ENCODE results near the gene ACCS.

The ACCS gene

DNA sequence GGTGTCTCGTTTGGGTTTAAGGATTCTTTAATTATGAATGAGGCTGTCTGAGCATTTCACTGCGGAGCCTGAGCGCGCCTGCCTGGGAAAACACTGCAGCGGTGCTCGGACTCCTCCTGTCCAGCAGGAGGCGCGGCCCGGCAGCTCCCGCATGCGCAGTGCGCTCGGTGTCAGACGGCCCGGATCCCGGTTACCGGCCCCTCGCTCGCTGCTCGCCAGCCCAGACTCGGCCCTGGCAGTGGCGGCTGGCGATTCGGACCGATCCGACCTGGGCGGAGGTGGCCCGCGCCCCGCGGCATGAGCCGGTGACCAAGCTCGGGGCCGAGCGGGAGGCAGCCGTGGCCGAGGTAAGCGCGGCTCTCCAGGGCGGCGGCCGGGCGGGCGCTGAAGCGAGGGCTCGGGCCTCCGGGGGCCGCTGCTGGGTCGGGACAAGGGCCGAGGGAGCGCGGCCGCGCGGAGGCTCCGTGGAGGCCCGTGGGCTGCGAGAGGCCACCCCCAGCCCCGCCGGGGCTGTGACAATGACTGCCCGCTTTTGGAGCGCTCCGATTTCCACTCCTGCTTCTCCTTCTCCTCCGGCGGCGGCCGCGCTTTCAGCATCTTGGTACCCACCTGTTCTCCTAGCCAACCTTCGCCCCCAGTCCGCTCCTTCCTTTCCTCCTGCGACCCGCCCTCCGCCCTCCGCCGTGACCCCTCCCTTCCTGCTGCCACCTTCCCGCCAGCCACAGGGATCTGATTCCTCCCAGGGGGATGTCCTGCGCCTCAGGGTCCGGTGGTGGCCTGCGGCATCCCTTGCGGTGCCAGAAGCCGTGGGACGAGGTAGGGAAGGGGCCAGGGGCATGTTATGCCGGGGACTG lies 29.7 kb downstream of the ACCS start, which contains the start of gene EXT2:
Gene EXT2 (plus strand): TSS at position 173 of the 854 bp plus-strand sequence. CDS start 12,035 bp downstream, outside the sequence.
- peak; percentile 69 for DNase-seq

GRCh38 chr11:44096360-44097185 lies 30.5 kb downstream of the ACCS start:
- no peak for DNase-seq

DNA sequence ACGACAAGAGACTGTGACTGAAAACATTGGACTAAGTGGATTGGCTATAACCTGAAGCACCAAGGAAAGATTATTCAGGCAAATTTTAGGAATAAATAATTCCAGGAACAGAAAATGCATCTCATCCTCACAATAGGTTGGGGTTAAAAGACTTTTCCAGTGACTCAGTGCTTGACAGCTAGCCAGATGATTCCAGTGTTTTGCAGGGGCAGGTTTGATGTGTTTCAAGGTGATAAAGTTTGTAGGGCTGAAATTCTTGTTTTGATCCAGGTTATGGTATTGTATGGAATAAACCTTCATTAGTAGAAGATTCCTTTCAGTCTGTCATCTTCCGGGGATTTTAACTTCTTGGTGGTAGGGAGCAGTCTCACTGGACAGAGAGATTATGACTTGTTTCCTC lies 31.8 kb downstream of the ACCS start:
- DNase-seq, result no peak

GRCh38 chr11:44101098-44101497 lies 35.0 kb downstream of the ACCS start:
- DNase-seq, result no peak

DNA sequence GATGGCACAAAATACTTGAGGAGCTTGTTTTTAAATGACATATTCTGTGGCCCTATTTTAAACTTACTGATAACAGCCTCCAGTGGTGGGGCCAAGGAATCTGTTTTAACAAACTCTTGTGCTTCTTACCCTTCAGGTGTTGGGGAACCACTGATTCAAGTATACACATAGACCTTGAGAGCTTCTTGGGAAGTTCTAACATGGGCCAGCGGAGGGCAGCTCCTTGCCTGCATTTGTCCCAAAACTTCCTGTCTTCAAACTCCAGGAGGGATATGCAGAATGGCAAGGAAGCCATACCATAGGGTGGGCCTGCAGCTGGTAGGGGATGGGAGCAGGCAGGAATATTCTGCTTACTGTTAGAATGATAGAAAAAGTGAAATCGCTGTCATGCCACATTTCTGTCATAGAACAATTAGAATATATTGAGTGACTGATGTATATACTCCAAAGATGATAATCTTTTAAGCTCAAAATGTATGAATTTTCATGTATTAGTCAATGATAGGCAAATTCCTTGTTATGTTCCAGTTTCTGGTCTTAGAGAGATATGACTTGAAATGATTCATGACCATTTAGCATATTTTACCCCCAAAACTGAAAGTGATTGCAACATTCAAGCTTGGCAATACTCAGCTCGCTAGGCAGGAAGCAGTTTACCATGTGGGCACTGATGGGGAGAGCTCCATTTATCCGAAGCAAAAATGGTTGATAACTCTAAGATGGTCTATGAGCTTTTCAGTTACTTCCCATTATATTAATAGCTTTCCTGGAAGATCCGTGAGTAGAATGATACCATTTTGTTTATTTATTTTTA lies 38.6 kb downstream of the ACCS start:
- DNase-seq, result no peak

DNA sequence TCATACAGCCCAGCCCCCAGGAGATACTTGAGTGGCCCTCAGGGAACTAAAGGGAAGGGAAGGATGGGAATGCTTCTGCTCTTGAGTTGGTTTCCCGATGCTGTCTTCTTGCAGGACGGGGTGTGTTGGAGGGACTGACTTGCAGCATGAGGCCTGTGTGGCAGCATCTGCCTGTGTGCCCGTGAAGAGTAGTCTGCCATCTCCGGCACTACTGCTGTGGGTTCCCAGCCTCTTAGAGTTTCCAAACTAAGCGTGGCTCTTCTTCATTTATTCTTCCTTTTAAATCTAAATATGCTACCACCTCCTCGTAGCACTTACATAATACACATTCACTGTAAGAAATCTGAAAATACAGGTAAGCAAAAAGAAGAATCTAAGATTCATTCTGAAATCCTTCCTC lies 42.2 kb downstream of the ACCS start:
- DNase-seq, result no peak

DNA sequence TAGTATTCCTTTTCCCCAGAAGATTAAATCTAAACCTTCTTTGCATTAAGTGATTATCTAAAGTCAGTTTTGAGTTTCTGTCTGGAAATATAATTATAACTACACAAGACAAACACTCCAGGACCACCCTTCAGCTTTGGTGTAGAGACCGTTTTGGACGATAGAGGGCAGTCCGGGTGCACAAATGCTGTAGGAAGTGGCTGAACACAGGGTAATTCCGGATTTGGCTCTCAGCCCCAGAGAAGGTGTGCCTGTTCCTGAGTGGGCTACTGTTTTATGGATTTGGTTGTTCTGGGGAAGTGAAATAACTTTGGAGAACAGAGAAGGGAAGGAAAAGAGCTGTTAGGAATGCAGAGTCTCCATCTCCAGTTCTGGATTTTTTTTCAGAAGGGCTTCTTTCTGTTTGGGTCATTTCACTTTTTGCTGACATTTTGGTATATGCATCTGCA lies 44.2 kb downstream of the ACCS start:
- peak; percentile 27 for DNase-seq

- DNase-seq, result peak; percentile 81
These were observed 46.2 kb downstream of the ACCS start for GRCh38 chr11:44112091-44112821.

DNA sequence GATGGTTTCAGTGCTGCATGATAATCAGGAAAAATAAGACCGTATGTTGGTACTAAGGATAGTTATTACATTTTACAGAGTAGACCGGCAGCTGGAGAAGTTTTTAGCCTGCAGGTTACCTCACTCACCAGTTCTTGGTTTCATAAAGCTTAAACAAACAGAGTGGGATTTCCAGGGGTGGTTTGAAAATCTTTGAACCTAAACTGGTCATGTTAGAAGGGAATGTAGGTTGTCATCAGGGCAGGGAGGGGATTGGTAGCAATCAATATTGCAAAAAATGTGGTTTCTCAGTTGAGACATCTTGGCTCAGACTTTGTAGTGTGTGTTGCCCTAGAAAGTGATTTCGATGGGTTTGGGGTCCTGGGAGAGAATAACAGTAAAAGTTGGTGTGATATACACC lies 46.9 kb downstream of the ACCS start:
- DNase-seq, result no peak

DNA sequence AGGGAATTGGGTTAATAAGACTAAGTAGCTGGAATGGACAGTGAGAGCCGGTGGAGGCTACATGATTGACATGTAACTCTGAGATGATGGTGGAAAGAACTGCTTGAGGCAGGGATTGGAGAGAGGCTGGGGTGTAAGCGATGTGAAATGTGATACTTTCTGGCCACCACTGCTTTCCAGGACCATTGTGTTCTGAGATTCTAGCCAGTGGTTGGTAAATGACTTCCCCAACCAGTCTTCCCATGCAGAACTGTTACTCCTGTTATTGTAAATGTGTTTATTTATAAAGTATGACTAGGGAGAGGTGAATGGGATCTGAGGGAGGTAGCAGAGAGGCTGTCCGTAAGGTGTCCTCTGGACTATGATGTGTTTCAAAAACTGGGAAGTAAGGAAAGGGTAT lies 47.5 kb downstream of the ACCS start:
- DNase-seq, result no peak

GRCh38 chr11:44116234-44116830 lies 50.3 kb downstream of the ACCS start:
- no peak for DNase-seq

DNA sequence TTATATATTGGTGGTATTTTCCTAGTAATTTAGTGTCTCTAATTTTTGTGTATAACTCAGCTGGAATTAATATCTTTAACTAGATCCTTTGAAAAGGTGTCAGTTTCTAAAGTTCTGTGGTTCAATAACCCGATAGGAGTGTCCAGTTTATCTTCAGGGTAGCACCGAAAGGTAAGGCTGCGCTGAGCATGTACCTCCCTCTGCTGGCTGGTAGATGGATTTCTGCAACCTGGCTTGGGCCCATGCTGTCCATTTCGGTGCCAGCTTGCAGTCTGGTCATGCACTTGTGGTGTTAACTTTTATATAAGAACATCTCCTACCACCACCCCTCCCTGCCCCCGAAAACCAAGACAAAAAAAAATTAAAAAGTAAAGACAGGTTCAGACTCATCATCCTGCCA lies 54.1 kb downstream of the ACCS start:
- no peak for DNase-seq

DNA sequence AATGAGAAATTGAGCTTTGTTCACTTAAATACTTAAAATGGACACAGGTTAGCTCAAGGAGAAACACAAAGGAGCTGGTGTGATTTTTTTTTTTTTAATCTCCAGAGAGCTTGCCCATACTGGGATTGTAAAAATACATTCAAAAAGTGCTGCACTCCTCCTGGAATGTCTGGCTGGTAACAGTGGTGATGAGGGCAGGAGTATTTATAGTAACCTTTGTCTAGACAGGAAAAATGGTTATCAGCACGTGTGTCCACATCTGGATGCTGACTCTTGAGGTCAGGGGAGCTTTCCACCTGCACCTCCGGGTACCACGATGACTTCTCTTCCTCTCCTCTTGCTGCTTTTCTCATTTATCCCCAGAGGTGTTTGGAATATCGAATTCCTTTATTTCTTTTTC lies 59.5 kb downstream of the ACCS start:
- no peak for DNase-seq

DNA sequence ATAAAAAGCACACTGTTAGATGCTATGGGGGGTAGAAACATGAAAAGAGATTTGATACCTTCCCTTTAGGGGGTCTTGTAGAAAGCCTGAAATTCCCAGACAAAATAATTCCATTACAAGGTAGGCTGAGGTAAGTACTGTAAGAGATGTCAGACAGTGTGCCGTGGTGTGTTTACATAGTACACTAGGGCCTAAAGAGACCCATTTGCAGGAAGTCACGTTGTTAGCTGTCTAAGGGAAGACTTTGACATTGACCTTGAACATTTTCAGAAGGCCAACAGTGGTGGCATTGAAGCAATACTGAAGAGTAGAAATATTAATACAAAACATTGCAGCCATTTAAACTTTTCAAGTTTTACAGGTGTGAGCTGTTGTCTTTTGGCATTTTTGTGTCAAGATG lies 60.2 kb downstream of the ACCS start:
- DNase-seq, result no peak

GRCh38 chr11:44127130-44127529 lies 61.1 kb downstream of the ACCS start:
- DNase-seq, result no peak

- no peak for DNase-seq
These were observed 62.7 kb downstream of the ACCS start for GRCh38 chr11:44128729-44129128.

DNA sequence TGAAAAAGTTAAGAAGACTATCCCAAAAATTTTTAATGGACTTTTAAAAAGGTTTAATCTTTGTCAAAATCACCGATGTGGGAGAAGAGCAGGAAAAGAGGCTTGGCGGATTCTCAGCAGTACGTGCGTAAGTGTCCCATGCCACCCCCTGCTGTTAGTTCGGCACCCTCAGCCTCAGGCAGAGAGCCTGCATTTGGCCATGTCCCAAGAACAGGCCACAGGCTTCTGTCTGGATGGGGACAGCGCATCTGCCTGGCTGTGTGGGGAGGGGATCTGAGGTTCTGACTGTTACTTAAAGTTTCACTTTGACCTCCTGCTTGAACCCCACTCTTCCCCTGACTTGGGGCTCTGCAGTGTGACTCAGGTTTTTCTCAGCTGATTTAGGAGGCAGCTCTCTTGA lies 64.7 kb downstream of the ACCS start:
- DNase-seq, result no peak

GRCh38 chr11:44133335-44133946 lies 67.4 kb downstream of the ACCS start:
- DNase-seq, result peak; percentile 24
